Stimulated activated CD4-positive, alpha-beta T cell treated with anti-CD3 and anti-CD28 coated beads, Interleukin-12 subunit alpha, Interleukin-12 subunit beta, amount 100 ng/mL, for 24 hours (primary cell): ENCODE data around the gene GAGE1.
A peak's percentile ranks its signal among the peaks of the same experiment; 100 is the strongest.
"Not testable (repeated sequence)": the region's sequence is repeated elsewhere in the genome, so short reads cannot be mapped to it uniquely, and the experiment has no call there.

Source experiments
- DNase-seq, 2 experiments: peaks; one replicate each; pipeline ENCODE4 v3.0.0-alpha.2; 2020; ENCODE audit warnings: low read depth in 2 of 2

The GAGE1 gene, protein sequence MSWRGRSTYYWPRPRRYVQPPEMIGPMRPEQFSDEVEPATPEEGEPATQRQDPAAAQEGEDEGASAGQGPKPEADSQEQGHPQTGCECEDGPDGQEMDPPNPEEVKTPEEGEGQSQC

DNA sequence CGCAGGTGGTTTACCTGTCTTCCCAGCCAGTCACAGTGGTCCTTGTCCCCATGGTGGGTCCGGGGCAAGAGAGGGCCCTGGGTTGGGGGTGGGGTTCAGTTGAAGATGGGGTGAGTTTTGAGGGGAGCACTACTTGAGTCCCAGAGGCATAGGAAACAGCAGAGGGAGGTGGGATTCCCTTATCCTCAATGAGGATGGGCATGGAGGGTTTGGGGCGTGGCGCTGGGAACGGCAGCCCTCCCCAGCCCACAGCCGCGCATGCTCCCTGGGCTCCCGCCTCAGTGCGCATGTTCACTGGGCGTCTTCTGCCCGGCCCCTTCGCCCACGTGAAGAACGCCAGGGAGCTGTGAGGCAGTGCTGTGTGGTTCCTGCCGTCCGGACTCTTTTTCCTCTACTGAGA is at the start of gene GAGE1:
GAGE1 (plus strand) TSS at position 301 of the 400 bp plus-strand sequence. CDS start 1,155 bp downstream, outside the sequence.
- not testable (repeated sequence) for DNase-seq

DNA sequence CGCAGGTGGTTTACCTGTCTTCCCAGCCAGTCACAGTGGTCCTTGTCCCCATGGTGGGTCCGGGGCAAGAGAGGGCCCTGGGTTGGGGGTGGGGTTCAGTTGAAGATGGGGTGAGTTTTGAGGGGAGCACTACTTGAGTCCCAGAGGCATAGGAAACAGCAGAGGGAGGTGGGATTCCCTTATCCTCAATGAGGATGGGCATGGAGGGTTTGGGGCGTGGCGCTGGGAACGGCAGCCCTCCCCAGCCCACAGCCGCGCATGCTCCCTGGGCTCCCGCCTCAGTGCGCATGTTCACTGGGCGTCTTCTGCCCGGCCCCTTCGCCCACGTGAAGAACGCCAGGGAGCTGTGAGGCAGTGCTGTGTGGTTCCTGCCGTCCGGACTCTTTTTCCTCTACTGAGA is 47.8 kb upstream of the GAGE1 start, which contains the start of gene GAGE12E:
GAGE12E (plus strand) TSS at position 301 of the 400 bp plus-strand sequence. CDS start 1,155 bp downstream, outside the sequence.
- DNase-seq: not testable (repeated sequence)

DNA sequence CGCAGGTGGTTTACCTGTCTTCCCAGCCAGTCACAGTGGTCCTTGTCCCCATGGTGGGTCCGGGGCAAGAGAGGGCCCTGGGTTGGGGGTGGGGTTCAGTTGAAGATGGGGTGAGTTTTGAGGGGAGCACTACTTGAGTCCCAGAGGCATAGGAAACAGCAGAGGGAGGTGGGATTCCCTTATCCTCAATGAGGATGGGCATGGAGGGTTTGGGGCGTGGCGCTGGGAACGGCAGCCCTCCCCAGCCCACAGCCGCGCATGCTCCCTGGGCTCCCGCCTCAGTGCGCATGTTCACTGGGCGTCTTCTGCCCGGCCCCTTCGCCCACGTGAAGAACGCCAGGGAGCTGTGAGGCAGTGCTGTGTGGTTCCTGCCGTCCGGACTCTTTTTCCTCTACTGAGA is 38.3 kb upstream of the GAGE1 start, which contains the start of gene GAGE12F:
GAGE12F (plus strand) TSS at position 301 of the 400 bp plus-strand sequence. CDS start 1,155 bp downstream, outside the sequence.
- not testable (repeated sequence) for DNase-seq

DNA sequence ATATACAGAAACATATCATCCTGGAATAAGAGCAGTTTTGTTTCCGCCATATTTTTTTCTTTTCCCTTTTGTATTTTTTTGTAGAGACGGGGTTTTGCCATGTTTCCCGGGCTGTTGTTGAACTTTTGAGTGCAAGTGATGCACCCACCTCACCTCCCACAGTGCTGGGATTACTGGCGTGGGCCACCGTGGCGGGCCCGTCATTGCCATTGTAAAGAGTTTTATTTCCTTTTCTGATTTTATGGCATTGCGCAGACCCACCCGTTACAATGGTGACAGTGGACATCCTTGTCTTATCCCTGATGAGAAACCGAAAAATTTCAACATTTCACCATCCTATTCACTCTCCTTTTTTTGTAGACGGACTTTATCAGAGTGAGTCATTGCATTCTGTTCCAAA is 30.1 kb upstream of the GAGE1 start:
- not testable (repeated sequence) for DNase-seq

DNA sequence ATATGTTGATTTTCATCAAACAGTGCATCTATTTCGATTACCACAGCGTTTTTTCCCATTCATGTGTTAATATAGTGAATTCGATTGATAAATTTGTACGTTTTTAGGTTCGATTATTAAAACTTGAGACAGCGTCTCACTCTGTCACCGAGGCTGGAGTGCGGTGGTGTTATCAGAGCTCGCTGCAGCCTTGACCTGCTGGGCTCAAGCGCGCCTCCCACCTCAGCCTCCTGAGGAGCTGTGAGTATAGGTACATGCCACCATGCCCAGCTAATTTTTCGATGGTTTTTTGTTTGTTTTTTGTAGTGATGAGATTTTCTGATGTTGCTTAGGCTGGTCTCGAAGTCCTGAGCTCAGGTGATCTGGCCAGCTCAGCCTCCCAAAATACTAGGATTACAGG is 29.7 kb upstream of the GAGE1 start:
- DNase-seq: not testable (repeated sequence)

DNA sequence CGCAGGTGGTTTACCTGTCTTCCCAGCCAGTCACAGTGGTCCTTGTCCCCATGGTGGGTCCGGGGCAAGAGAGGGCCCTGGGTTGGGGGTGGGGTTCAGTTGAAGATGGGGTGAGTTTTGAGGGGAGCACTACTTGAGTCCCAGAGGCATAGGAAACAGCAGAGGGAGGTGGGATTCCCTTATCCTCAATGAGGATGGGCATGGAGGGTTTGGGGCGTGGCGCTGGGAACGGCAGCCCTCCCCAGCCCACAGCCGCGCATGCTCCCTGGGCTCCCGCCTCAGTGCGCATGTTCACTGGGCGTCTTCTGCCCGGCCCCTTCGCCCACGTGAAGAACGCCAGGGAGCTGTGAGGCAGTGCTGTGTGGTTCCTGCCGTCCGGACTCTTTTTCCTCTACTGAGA is 28.7 kb upstream of the GAGE1 start, which contains the start of gene GAGE12G:
GAGE12G (plus strand) TSS at position 301 of the 400 bp plus-strand sequence. CDS start 1,155 bp downstream, outside the sequence.
- not testable (repeated sequence) for DNase-seq

DNA sequence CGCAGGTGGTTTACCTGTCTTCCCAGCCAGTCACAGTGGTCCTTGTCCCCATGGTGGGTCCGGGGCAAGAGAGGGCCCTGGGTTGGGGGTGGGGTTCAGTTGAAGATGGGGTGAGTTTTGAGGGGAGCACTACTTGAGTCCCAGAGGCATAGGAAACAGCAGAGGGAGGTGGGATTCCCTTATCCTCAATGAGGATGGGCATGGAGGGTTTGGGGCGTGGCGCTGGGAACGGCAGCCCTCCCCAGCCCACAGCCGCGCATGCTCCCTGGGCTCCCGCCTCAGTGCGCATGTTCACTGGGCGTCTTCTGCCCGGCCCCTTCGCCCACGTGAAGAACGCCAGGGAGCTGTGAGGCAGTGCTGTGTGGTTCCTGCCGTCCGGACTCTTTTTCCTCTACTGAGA is 19.2 kb upstream of the GAGE1 start, which contains the start of gene GAGE12H:
GAGE12H (plus strand) TSS at position 301 of the 400 bp plus-strand sequence. CDS start 1,155 bp downstream, outside the sequence.
- not testable (repeated sequence) for DNase-seq

DNA sequence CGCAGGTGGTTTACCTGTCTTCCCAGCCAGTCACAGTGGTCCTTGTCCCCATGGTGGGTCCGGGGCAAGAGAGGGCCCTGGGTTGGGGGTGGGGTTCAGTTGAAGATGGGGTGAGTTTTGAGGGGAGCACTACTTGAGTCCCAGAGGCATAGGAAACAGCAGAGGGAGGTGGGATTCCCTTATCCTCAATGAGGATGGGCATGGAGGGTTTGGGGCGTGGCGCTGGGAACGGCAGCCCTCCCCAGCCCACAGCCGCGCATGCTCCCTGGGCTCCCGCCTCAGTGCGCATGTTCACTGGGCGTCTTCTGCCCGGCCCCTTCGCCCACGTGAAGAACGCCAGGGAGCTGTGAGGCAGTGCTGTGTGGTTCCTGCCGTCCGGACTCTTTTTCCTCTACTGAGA is 9.6 kb upstream of the GAGE1 start, which contains the start of gene GAGE2A:
GAGE2A (plus strand) TSS at position 301 of the 400 bp plus-strand sequence. CDS start 1,155 bp downstream, outside the sequence.
- DNase-seq: not testable (repeated sequence)

DNA sequence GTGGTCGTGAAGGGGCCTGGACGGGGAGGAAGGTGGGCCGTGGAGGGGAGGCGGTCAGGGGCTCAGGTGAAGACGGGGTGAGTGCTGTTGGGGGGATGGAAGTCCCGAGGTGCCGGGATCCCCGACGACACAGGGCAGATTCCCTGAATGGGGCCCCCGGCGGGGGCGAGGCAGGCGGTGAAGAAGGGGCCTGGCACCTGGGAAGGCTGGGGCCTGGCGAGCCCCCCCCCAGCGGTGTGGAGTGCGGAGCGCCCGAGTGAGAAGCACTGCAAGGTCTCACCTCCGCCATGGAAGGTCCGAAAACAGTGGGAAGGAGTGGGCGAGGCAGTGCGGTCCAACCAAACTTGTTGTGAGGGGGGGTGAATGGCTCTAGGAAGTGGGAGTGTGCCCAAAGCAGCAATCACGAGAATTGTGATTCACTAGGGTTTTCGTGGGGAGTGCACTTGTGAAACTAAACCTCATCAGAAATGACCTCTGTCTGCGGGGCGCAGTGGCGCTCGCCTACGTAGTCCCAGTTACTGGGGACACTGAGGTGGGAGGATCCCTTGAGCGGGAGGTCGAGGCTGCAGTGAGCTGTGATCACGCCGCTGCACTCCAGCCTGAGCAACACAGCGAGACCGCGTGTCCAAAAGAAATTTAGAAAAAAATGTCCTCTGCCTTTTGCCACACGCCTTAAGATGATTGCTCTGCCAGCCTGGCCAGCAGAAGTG is 8.9 kb upstream of the GAGE1 start:
- not testable (repeated sequence) for DNase-seq

DNA sequence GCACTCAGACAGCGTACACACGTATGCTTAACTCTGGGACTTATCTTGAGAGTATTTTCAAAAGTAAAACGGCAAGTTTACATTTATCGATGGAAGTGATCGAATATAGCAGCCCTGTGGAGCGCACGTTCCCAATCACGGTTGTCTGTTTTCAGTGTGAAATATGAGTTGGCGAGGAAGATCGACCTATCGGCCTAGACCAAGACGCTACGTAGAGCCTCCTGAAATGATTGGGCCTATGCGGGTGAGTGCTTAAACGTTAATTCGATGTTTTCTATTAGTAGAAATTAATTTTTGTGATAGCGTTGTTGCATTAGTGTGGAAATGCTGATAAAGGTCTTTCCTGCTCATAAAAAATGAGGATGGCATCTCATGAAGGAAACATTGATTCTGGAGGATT is 8.3 kb upstream of the GAGE1 start:
- not testable (repeated sequence) for DNase-seq

DNA sequence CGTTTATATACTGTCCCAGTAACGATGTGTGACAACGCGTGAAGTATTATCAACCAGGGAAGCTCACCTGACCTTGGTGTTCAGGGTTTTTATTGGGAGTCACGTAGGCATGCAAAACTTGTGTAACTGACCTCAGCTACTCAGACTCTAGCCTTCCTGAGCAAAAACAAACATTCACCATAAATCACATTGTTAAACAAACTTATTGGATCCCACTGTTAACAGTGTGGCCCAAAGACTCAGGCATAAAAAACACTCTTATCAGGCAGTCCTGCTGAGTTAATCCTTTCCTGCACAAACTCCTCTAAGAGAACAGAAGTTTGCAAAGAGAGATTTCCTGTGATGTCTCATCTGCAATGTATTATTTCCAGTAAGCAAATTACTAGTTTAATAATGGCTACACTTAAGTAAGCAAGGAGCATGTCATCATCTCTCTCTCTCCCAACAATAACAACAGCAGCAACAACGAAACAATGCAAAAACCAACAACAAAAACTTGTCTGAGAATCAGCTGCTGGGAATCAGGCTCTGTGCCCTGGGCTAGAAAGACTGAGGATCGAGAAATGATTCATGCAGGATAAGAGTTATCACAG is 12.0 kb downstream of the GAGE1 start:
- no peak for DNase-seq

DNA sequence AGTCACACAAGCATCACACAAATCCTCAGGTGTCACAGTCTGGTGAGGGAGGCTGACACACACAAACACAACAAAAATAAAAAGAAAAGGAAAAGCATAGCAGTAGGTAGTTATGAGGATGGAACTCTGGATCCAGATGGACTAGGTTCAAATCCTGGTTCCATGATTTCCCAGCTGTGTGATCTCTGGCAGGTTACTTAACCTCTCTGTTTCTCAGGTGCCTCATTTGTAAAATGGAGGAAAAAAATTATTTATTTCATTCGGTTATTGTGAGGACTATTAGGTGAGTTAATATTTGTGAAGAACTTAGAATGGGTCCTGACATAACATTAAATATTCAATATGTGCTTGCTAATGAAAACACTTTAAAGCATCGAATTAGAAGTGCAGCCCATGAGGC is 19.8 kb downstream of the GAGE1 start:
- DNase-seq: no peak

DNA sequence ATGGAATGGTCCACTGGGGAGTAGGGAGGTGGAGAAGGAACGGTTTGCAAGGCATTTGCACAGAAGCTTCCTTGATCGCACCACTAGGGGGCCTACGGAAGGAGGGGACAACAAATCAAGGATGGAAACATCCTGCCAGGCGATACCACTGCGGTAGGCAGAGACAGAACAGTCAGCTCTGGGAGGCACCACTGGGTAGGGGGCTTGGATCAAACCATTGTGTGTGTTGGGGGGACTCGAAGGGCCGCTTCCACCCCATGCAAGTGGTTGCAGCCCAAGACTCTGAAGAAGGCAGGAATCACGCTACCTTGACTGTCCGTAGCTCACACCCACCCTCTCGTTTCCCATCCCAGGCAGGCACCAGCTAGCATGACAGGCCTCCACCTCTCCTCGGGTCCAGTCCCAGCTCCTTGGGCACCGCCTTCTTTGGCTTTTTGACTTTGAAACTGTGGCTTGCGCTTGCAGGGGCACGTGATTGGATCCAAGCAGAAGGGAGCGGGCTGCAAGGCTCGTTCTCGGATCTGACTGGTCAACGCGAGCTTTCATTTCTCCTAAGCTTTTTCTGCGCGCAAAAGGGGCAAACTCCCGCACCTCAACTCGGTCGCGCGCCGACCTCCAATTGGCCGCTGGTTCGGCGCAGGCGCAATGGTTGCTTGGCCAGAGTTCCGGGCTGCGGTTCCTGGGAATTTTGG is 28.4 kb downstream of the GAGE1 start:
- peak in 1 of 2 experiments; percentile 8 for DNase-seq

DNA sequence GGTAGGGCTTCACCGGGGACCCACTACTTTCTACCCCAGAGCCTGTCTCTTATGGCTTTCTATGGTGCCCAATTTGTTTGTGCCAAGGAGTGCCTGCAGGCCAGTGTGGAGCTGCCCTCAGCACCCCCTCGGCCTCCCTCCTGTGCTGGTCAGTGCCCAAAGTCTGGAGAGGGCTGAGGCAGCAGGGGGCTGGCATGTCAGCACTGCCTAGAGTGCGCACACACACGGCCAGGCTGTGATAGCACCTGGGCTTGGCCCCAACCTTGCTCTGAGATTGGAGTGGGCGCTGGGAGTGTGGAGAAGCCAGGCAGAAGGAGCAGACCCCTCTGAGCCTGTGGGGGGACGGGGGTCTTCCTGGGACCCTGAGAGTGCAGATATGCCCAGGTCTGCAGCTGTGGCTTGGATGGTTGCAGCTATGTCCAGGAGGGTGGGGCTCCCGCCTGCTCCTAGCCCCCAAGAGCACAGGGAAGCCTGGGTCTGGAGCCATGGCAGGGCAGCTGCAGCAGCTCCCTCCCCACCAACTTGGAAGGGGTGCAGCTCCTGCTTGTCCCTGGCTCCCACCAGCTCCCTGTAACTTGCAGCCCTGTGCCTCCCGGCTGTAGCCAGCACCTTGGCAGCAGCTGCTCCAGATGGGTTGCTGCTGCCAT is 46.3 kb downstream of the GAGE1 start:
- no peak for DNase-seq

DNA sequence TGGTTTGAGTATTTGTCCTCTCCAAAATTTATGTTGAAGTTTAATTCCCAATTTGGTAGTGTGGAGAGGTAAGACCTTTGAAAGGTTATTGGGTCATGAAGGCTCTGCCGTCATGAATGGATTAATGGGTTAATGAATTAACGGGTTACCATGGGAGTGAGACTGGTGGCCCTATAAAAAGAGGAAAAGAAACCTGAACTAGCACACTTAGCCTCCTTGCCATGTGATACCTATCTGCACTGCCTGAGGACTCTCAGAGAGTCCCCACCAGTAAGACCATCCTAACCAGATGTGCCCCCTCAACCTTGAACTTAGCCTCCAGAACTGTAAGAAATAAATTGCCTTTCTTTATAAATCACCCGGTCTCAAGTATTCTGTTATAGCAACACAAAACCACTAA is 57.7 kb downstream of the GAGE1 start:
- no peak for DNase-seq
